C4-2B (cell line): ENCODE results near the gene MDC1.

Experiments
- ZFX ChIP-seq: fragments of 450-650 bp; IDR thresholded peaks from 2 replicates; pipeline ENCODE4 v1.6.1; 2017
- TF ChIP-seq, protein P1 (sequence below): fragments of 450-650 bp; conservative IDR thresholded peaks from 2 replicates; pipeline ENCODE4 v1.5.1; 2017; ENCODE audit warnings: mild to moderate bottlenecking

GRCh38 chr6:30696432-30696831, 20.6 kb downstream of the MDC1 start:
- TF ChIP-seq, protein P1, sequence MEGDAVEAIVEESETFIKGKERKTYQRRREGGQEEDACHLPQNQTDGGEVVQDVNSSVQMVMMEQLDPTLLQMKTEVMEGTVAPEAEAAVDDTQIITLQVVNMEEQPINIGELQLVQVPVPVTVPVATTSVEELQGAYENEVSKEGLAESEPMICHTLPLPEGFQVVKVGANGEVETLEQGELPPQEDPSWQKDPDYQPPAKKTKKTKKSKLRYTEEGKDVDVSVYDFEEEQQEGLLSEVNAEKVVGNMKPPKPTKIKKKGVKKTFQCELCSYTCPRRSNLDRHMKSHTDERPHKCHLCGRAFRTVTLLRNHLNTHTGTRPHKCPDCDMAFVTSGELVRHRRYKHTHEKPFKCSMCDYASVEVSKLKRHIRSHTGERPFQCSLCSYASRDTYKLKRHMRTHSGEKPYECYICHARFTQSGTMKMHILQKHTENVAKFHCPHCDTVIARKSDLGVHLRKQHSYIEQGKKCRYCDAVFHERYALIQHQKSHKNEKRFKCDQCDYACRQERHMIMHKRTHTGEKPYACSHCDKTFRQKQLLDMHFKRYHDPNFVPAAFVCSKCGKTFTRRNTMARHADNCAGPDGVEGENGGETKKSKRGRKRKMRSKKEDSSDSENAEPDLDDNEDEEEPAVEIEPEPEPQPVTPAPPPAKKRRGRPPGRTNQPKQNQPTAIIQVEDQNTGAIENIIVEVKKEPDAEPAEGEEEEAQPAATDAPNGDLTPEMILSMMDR: no peak
- no peak for TF ChIP-seq ZFX
